Psoas muscle (tissue), 8 donors: ENCODE results near the gene GMCL2. TPM values are rescaled to one million over a fixed set of nuclear protein-coding genes. Genes with fewer than 3 reads are reported as not detected.

ENCODE experiments used
- ATAC-seq, 4 donors: fragments of 200-7000 bp; cut with Tn5 transposase; one replicate each; pipeline ENCODE4 v1.9.1; 2020; ENCODE audit warnings: moderate library complexity in 3 of 4, mild to moderate bottlenecking in 2 of 4
- DNase-seq, 2 donors: peaks; one replicate each; pipeline ENCODE4 v3.0.0-alpha.2; 2020
- H3K27ac ChIP-seq: fragments of 200-600 bp; one replicate; pipeline ENCODE4 v1.8.0; 2022
- H3K27me3 ChIP-seq, 3 donors: fragments of 200-600 bp in 1 of 3; one replicate each; pipeline versions ENCODE4 v1.6.1 to v1.8.0; 2013 to 2022; ENCODE audit warnings: low read length in 2 of 3, mild to moderate bottlenecking in 2 of 3, moderate library complexity in 1 of 3; ENCODE audit not compliant: insufficient read depth in 3 of 3
- H3K36me3 ChIP-seq, 2 donors: fragments of 200-600 bp in 1 of 2; one replicate each; pipeline versions ENCODE4 v1.6.1 to v1.8.0; 2013 to 2022; ENCODE audit warnings: low read depth in 1 of 2, mild to moderate bottlenecking in 1 of 2, moderate library complexity in 1 of 2; ENCODE audit not compliant: insufficient read depth in 1 of 2
- H3K4me1 ChIP-seq: fragments of 200-600 bp; one replicate; pipeline ENCODE4 v1.8.0; 2022
- H3K4me3 ChIP-seq: fragments of 200-600 bp; one replicate; pipeline ENCODE4 v1.8.0; 2022; ENCODE audit warnings: mild to moderate bottlenecking
- H3K9me3 ChIP-seq: fragments of 200-600 bp; one replicate; pipeline ENCODE4 v1.8.0; 2022
- WGBS, 3 donors: extraction: QIAGEN DNeasy Blood & Tissue Kit; methylation state at CpG; one replicate each; pipeline versions ENCODE4 v1.1.6 to v1.1.7; 2013; 5-methylcytosine and 5-hydroxymethylcytosine counted together
- intact Hi-C, 2 donors: fragments of 100-400 bp; cut with DNase I; formaldehyde crosslinking; loops; one replicate each; pipeline versions ENCODE4 v1.11.0 to v1.14.2; 2022
- polyA plus RNA-seq, 3 donors: library from polyadenylated mRNA; stranded (reverse); fragments of 200-250 nt; gene quantifications; one replicate each; pipeline ENCODE4 v1.2.3, GENCODE V29; 2013
- total RNA-seq, 4 donors: library from RNA; stranded (reverse); fragmentation: NEBNext Ultra II Directional in 2 of 4; extraction: Animal tissue kit (Norgen Biotek cat#: 25700) in 2 of 4; gene quantifications; one replicate each; pipeline versions ENCODE4 v1.2.1 to v1.2.4, GENCODE V29; 2021 to 2023
- TF ChIP-seq, protein P1 (sequence below): fragments of 200-600 bp; IDR thresholded peaks from one replicate; pipeline ENCODE4 v1.8.0; 2022; ENCODE audit warnings: antibody characterized with exemption
- donor health status: healthy with polysubstance abuse.
- donor health status: DM: no; HTN: no; CAD: no; lungs with moderate emphysema.
- donor health status: Bipolar disorder and iron deficiency.
- donor health status: healthy.
- donor health status: DM: yes; HTN: yes; CAD: no.
- donor health status: DM: no; HTN: no; CAD: no.
- donor health status: DM: no; HTN: no; CAD: no.
- donor health status: DM: yes; HTN: yes; CAD: no.

The GMCL2 gene
- total and polyA plus RNA-seq, 7 donors = not detected

GRCh38 chr5:178234750-178235587 is 47.8 kb upstream of the GMCL2 start:
- peaks cover 57% of the 10 kb centered on the region for H3K4me1 ChIP-seq
- H3K27ac ChIP-seq = peak overlapping the region; percentile 11
- intact Hi-C loops = loop anchor here in 1 of 2 donors (5.0 kb wide), 1 partner anchor 357 kb away; the partner anchor contains the start of gene COL23A1
- H3K4me3 ChIP-seq = no peak overlapping the region
- WGBS, 3 donors = 23 to 27% (median 27%) methylated on average over 12 of the region's 12 CpGs
- H3K9me3 ChIP-seq = no peaks in the 10 kb centered on the region
- TF ChIP-seq, protein P1, sequence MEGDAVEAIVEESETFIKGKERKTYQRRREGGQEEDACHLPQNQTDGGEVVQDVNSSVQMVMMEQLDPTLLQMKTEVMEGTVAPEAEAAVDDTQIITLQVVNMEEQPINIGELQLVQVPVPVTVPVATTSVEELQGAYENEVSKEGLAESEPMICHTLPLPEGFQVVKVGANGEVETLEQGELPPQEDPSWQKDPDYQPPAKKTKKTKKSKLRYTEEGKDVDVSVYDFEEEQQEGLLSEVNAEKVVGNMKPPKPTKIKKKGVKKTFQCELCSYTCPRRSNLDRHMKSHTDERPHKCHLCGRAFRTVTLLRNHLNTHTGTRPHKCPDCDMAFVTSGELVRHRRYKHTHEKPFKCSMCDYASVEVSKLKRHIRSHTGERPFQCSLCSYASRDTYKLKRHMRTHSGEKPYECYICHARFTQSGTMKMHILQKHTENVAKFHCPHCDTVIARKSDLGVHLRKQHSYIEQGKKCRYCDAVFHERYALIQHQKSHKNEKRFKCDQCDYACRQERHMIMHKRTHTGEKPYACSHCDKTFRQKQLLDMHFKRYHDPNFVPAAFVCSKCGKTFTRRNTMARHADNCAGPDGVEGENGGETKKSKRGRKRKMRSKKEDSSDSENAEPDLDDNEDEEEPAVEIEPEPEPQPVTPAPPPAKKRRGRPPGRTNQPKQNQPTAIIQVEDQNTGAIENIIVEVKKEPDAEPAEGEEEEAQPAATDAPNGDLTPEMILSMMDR = peak; percentile 73
- DNase-seq = peak; percentile 72 to 84
- peaks cover 0 to 7% of the 10 kb centered on the region in 2 donors for H3K36me3 ChIP-seq
- H3K27me3 ChIP-seq = no peaks in the 10 kb centered on the region
- ATAC-seq = no peak

- ATAC-seq = no peak
- DNase-seq = no peak
- Histone ChIP-seq H3K36me3 (peaks cover 0 to 14% of the 10 kb centered on the region in 2 donors), H3K9me3 (no peaks in the 10 kb centered on the region), H3K27ac (peak overlapping the region; percentile 11), H3K4me1 (peaks cover 63% of the 10 kb centered on the region), H3K27me3 (no peaks in the 10 kb centered on the region), H3K4me3 (no peak overlapping the region)
- TF ChIP-seq, protein P1 = no peak
- 87 to 92% (median 89%) methylated on average over 7 of the region's 7 CpGs for WGBS, 3 donors
- intact Hi-C loops = loop anchor here in 1 of 2 donors (5.0 kb wide), 1 partner anchor 358 kb away; the partner anchor contains the start of gene COL23A1
Measured at GRCh38 chr5:178234121-178234749, 47.1 kb upstream of the GMCL2 start.

DNA sequence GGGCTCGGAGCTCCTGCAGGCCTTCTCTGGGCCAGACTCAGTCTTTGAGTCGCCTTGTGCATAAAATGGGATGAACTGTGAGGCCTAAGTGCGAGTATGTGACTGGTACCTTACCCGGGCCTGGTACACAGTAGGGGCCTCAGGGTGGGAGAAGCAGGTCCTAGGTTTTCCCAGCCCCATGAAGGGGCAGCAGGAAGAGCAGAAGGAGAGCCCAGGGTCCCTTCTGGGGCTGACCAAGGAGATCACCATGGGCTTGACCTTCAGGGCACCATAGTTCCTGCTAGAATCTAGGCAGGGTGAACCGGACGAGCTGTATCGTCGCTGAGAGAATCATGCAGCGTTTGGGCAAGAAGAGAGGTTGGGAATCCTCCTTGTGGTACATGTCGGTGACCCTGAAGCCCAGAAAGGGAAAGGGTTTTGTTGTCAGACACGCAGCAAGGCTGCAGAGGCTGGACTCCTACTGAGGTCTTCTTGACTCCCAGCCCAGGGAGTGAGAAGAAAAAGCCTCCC is 45.8 kb upstream of the GMCL2 start:
- 45 to 58% (median 52%) methylated on average over 11 of the region's 11 CpGs for WGBS, 3 donors
- no peaks in the 10 kb centered on the region for H3K27me3 ChIP-seq
- DNase-seq (no peak), ATAC-seq (peak in 1 of 4 donors; percentile 0)
- TF ChIP-seq, protein P1 = no peak
- H3K9me3 ChIP-seq = no peaks in the 10 kb centered on the region
- intact Hi-C loops = loop anchor here in 1 of 2 donors (5.0 kb wide), 1 partner anchor 359 kb away; the partner anchor contains the start of gene COL23A1
- peak overlapping the region; percentile 99 for H3K27ac ChIP-seq
- H3K4me1 ChIP-seq = peaks cover 61% of the 10 kb centered on the region
- H3K4me3 ChIP-seq = peak overlapping the region; percentile 94
- peaks cover 0 to 27% of the 10 kb centered on the region in 2 donors for H3K36me3 ChIP-seq

DNA sequence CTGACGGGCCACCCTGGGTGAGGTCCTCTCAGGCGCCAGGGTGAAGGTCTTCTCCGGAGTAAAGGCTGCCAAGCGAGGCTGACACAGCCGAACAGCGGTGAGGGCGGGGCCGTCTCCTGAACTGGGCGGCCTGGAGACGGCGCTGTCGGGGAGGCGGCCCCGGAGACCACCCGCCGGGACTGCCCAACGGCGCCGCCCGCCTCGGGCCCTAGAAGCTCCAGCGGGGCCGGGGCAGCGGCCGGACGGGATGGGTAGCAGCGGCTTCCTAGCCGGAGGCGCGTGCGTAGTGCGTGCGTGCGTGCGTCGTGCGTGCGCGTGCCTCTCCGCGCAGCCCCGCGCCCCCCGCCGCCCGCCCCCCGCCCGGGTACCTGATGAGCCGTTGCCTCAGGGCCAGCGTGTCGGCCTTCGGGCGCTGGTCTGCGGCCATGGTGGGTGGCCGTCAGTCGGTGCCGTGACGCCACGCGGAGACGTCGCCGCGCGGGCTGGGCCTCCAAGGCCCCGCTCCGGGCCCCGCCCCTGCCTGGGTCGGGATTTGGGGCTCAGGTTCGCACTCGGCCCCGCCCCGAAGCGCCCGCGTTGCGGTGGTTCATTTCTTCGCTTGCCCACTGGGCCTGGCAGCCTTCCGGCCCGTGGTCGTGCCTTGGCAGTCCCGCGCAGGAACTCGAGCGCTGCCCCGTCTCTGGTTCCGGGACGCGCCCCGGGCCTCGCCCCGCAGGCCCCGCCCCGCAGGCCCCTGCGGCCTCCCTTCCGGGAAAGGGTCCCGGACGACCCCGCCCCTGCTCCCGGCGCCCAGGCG is 45.2 kb upstream of the GMCL2 start, which contains the start of gene PHYKPL:
TSS of gene PHYKPL (minus strand) at position 679 of the 796 bp plus-strand sequence. CDS start at position 427, 252 bp downstream.
- Histone ChIP-seq H3K36me3 (peaks cover 0 to 33% of the 10 kb centered on the region in 2 donors), H3K9me3 (no peaks in the 10 kb centered on the region), H3K4me1 (peaks cover 55% of the 10 kb centered on the region), H3K27ac (peak within 1 kb of the TSS; percentile 99), H3K27me3 (no peaks in the 10 kb centered on the region), H3K4me3 (peak within 1 kb of the TSS; percentile 94)
- WGBS, 3 donors = 0 to 1% (median 0%) methylated on average over 49 to 102 of the region's 102 CpGs
- intact Hi-C loops = loop anchor here in 1 of 2 donors (5.0 kb wide), 1 partner anchor 360 kb away; the partner anchor contains the start of gene COL23A1
- TF ChIP-seq, protein P1 = no peak
- ATAC-seq = peak; percentile 59 to 69 (median 66)
- peak; percentile 86 to 90 for DNase-seq
